GM19351 (cell line): ENCODE data around the gene PLEKHA3.
"Not testable (repeated sequence)": the region's sequence is repeated elsewhere in the genome, so short reads cannot be mapped to it uniquely, and the experiment has no call there.

Source experiments
- ATAC-seq: cut with Tn5 transposase; IDR thresholded peaks from one replicate; pipeline ENCODE4 v1.9.1; 2021; ENCODE audit warnings: mild to moderate bottlenecking, moderate library complexity; ENCODE audit not compliant: unreplicated experiment

The PLEKHA3 gene

DNA sequence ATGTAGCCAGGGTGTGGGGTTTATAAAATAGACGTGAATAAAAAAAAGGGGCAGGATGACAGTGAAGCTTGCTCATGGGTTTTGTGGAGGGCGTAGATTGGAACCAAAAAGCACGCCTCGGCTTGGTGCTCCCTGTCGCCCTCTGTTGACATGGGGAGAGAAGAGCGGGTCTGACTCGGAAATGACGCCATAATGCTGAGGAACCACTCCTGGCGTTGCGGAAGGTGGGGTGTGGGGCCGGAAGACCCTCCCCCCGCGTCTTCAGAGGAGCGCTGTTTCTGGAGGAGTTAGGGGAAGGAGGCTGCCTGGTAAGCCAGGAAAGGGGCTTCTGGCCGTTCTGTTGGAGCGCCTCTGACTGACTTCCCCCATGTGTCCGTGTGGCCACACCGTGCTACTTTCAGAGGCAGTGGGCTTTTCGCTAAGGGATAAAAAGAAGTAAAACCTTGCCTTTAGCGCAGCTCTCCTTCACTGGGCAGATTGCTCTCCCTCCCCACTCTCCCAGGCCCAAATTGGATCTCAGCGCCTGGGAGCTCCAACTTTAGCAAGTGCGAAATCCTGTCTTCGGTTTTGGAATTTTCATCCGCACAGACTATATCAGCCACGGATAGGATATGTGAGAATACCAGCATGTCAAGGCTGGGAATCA, 42.8 kb downstream of the PLEKHA3 start:
- peak; percentile 93 for ATAC-seq

DNA sequence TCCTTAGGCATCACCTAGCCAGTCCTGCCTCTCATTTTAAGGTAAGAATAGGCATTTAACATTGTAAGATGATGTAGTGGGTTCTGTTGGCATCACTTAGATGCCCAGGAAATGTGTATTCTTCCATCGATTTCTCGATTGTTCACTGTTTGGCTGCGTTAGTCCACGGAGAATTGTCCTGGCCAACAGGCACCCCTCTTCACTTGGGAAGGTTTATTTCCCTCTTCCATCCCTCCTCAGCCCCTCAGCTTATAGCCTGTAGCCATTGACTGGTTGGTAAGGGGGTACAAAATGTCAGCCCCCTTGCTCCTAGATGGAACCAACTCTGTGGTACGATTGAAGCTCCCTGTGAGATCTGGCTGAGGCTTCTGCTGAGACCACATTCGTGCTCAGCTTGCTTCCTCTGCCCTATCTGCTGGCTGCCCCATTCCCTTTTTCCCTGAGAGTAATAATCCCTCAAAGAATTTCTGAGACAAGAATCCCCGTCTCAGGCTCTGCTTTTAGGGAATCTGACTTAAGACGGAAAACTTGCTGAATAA, 43.4 kb downstream of the PLEKHA3 start:
- no peak for ATAC-seq

DNA sequence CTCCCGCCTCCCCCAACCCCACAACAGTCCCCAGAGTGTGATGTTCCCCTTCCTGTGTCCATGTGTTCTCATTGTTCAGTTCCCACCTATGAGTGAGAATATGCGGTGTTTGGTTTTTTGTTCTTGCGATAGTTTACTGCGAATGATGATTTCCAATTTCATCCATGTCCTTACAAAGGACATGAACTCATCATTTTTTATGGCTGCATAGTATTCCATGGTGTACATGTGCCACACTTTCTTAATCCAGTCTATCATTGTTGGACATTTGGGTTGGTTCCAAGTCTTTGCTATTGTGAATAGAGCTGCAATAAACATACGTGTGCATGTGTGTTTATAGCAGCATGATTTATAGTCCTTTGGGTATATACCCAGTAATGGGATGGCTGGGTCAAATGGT, 44.8 kb downstream of the PLEKHA3 start:
- ATAC-seq, result not testable (repeated sequence)

DNA sequence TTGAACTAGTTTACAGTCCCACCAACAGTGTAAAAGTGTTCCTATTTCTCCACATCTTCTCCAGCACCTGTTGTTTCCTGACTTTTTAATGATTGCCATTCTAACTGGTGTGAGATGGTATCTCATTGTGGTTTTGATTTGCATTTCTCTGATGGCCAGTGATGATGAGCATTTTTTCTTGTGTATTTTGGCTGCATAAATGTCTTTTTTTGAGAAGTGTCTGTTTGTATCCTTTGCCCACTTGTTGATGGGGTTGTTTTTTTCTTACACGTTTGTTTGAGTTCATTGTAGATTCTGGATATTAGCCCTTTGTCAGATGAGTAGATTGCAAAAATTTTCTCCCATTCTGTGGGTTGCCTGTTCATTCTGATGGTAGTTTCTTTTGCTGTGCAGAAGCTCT, 45.2 kb downstream of the PLEKHA3 start:
- not testable (repeated sequence) for ATAC-seq

DNA sequence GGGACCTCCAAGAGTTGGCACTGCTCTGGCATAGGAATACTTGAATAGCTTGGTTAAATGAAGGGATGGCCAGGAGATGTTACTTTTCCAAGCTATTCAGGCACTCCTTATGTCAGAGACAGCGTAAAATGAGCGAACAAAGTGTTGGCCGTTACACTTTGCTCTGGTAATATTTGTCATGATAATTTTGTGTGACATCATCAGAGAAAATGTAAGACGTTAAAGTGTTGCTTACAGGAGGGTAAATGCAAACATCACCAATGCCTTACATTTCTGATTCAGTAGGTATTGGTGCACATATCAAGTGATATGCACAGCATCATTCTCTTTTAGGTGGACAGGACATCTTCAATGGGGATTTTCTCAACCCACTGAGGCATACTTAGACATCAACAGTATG, 46.0 kb downstream of the PLEKHA3 start:
- no peak for ATAC-seq

DNA sequence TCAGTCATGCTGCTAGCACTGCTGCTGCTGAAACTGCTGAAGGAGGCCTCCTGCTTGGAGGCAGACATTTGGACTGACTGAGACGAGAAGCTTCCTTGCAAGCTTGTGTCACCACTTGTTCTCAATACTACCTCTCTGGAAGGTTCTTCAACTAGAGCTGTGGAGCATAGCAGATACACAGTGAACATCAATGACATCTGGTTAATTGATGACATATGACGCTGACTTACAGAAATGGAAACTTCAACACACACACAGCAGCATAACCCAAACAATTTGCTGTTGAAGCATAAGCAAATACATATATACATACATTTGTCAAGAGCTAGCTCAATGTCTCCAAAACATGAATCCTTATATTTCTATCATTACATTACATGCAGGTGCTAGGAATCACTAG, 47.3 kb downstream of the PLEKHA3 start:
- ATAC-seq, result no peak

DNA sequence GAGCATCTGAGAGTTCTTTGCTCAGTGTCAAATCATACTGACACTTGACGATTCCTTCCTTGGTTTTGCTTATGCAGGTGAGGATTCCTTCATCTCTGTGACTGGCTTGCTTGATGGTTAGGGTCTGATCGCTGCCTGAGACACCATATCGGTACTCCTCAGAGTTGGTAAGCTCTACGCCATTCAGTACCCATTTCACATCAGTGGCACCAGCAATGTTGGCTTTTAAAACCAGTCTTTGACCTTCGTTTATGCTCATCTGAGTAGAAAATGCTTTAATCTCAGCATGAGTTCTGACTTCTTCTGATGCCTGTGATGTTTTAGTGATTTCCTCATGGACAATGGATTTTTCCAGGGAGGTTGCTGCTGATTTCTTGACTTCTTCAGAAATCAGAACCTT, 48.4 kb downstream of the PLEKHA3 start:
- no peak for ATAC-seq

DNA sequence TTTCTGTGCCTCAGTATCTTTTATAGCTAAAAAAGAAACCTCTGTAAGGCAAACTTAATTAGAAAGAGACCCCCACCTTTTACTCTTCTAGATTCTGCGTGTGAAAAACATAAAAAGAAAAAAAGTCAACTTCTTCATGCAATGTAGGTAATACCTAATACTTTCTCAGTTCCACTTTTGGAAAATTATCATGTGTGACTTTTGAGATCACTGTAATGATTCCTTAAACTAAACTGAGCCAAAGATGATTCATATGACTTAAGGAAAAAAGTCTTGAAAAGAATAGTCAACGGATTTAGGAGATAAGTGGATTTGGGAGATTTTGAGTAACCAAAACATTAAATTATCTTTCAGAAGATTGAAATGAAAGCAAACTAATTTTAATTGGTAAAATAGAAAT, 48.9 kb downstream of the PLEKHA3 start:
- no peak for ATAC-seq

DNA sequence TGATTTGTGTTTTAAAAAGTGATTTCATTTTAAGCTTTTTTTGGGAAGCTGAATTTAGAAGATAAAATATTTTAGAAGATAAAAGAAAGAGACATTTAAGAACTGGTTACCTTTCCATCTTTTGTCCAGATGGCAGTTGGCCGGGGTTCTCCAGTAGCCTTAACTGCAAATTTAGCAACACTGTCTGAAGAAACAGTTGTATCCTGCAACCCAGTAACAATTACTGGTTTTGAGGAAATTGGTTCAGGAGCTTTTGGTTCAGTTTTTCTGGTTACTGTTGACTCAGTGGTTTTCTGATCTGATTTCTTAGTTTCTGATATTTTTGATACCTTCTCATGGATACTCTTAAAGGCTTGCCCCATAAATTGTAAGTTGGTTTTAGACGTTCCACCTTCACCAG, 49.9 kb downstream of the PLEKHA3 start:
- ATAC-seq, result peak; percentile 0

DNA sequence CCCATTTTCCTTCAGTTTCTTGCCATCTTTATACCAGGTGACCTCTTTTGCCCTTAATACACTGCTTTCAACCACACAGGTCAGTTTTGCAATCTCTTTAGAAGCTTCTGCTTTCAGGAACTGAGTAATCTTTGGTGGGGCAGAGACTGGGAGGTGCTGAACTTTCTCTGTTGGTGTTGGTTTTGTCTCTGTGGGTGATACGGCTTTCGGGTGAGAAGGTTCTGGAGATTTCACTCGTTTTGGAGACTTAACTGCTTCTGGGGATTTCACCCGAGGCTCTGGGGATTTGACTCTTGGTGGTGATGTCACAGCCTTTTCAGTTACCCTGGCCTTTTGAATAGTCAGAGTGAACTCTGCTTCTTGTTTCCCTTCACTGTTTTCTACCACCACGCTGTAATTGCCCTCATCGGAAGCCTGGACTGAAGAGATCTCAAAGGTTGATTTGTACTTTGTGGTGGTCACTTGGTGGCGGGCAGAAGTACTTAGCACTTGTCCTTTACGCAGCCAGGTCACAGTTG, 50.4 kb downstream of the PLEKHA3 start:
- ATAC-seq, result peak; percentile 91

DNA sequence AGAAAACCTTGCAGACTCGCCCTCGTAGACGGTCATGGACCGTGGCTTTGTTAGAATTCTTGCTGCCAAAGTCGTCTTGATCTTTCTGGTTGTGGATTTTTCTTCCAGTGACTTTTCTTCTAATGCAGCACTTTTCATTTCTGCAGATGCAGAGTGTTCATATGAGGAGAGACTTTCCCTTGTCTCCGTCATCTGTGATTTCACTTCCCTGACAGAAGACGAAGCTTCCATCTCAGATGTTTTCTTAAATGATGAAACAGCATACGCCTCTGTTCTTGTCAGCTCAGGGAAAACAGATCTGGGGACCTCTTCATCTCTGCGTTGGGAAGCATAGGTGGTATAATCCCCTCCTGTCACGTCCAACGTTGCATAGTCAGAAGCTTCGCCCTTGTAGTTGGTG, 50.9 kb downstream of the PLEKHA3 start:
- peak; percentile 3 for ATAC-seq

DNA sequence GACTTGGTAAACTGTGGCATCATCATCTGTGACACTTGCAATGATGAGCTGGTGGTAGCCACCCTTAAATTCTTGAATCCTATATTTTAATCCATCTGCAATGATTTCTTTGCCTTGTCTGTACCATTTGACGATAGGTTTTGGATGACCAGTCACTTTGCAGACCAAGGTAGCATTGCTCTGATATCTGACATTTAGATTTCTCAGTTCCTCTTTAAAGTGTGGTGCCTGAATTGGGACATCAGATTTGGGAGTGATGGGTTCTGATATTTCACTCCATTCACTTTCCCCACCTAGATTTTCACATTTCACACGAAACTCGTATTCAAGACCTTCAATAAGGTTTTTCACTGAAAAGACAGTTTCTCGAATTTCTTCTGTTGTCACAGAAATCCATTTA, 55.8 kb downstream of the PLEKHA3 start:
- ATAC-seq, result no peak

DNA sequence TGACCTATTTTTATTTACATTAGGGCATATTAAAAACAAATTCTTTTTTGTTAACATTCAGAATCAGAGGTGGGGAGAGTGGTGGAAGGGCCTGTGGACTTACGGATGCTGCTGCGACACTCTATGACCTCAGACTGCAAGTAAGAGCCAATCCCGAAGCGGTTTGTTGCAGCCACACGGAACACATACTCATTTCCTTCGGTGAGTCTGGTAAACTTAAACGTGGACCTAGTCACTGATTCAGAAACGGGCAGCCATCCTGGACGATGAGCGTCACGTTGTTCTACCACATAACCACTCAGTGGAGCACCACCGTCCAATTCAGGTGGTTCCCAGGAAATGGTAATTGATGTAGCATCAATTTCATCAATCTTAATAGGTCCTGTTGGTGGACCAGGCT, 61.9 kb downstream of the PLEKHA3 start:
- no peak for ATAC-seq

DNA sequence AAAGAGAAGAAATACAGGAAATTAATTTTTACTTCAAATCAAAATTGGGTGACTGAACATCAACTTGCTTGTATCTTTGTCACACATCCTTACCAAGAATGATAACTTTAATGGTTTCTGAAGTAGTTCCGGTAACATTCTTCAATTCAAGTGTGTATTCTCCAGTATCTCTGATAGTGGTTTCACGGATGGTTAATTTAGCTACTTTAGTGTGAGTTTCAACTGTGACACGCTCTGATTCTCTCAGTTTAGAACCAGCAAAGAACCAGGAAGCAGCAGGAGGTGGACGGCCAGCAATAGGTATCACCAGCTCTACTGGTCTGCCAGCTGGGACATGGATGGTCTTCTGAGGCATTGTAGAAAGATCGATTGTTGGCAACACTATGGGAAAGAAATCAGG, 62.3 kb downstream of the PLEKHA3 start:
- ATAC-seq, result no peak

DNA sequence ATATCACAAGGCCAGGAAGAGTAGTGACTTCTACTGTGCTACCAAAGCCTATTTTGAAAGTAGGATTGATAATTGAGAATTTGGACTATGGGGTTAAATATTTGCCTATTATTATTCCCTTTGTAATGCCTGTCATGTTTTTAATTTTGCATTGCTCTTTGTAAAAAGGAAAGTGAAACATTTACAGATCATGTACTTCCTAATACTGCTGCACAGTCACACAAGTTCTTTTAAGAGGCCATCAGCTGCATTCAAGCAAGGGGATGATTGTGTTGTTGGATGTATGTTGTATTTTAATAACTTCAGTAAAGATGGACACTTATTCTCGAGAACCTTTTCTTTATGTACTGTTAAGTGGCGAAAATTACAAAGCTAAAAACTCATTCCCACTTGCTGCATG, 70.1 kb downstream of the PLEKHA3 start:
- peak; percentile 77 for ATAC-seq

DNA sequence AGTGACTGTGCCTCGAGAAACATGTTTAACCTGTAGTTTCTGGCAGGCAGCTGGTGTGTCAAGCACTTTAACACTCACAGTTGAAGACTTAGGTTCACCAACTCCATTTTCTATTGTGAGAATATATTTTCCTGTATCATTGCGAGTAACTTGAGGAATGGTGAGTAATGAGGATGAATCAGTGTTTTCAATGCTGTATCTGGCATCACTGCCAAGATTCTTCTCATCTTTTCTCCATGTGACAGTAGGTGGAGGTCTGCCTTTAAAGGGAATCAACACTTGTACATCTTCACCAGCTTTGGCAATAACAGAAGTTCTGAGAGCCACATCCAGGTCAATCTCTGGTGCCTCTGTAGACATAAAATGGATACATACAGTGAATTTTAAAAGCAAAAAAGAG, 72.8 kb downstream of the PLEKHA3 start:
- no peak for ATAC-seq
